AG20443 (cell line): Measurements from ENCODE around the gene CBX4.
A peak's percentile ranks its signal among the peaks of the same experiment; 100 is the strongest.

ENCODE experiments used
- DNase-seq: peaks from one replicate; pipeline ENCODE4 v3.0.0; 2012; ENCODE audit warnings: low spot score, mixed read lengths

CBX4 gene

DNA sequence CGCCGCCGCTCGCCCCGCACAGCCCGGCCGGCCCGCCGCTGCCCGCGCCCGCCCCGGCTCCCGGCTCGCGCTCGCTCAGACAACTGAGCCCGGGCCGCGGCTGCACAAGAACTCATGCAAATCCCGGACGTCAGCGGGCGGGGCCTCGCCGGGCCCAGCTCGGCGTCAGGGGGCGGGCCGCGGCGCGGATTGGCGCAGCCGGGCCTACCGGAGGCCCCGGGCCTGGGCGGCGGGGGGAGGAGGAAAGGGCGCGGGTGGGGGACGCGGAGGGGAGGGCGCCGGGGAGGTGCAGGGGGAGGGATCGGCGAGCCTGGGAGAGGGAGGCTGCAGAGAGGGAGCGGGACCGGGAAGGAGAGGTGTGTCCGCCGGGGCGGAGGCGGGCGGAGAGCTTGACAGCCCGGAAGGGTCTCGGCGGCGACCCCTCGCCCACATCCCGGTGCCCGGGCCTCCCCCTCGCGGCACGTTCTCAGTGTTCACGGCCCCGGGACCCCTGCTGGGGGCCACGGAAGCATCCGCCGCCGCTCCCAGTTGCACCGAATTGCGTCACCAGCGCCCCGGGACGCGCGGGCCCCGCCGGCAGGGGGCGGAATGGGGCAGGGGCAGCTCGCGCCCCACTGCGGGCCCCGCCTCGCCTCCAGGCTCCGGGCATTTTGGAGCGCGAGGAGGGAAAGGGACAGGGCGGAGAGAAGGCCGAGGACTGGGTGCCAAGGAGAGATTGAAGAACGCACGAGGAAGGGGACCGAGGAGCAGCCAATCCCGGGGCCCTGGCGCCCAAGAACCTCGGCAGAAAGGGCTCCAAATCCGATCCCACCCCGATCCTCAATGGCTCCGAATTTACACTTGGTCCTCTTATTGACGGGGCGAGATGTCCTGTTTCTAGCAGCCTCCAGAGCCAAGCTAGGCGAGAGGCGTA is at the start of gene CBX4:
Gene CBX4, minus strand, starts transcription at position 85 of the 913 bp plus-strand sequence. CDS start 189 bp downstream, outside the sequence.
- DNase-seq = peak; percentile 98

DNA sequence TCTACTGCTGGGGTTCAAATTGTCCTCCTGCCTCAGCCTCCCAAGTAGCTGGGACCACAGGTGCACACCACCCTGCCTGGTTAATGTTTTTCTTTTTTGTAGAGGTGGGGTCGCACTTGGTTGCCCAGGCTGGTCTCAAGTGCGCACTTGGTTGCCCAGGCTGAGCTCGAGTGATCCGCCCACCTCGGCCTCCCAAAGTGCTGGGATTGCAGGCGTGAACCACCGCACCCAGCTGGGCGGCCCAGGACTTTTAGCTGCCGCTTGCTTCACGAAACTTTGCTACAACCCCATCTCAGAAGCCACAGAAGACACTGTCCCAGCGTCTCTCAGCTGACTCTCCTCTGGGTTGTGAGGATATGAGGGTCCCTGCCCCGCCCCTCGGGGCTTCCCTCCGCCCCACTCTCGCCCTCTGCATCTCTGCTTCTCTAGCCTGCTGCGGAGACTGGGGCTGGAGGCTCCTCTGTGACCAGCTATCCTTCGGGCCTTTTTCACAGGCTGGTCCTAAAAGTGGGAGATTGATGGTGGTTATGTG is 48.8 kb upstream of the CBX4 start:
- DNase-seq = no peak

DNA sequence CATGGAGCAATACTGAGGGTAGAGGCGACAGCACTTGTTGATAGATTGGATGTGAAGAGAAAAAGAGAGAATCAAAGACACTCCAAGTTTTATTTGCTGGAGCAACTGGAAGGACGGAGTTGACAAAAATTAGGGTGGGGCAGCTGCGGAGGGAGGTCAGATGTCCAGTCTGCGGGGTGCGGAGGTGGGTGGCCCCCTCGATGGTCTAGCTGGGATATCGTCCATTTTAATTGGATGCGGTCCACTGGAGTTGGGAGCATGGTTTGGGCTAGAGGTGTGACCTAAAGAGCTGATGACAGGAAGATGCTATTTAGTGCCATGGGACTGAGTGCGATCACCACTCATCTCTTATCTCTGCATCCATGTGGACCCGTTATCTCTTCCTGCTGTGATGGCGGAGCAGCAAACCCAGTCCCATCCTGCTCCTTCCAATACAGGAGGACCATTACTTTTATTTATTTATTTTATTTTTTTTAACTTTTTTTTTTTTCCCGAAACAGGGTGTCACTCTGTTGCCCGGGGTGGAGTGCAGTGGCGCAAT is 48.3 kb upstream of the CBX4 start:
- no peak for DNase-seq

DNA sequence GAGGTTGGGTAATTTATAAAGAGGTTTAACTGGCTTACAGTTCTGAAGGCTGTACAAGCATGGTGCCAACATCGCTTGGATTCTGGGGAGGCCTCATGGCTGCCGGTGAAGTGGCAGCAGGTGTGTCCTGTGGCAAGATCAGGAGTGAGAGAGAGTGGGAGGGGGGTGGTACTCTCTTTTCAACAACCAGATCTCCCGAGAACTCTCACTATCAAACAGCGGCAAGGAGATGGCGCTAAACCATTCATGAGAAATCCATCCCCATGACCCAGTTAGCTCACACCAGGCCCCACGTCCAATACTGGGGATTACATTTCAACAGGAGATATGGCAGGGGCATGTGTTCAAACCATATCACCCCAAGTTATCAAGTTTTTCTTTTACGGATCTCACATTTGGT is 44.0 kb upstream of the CBX4 start:
- no peak for DNase-seq

DNA sequence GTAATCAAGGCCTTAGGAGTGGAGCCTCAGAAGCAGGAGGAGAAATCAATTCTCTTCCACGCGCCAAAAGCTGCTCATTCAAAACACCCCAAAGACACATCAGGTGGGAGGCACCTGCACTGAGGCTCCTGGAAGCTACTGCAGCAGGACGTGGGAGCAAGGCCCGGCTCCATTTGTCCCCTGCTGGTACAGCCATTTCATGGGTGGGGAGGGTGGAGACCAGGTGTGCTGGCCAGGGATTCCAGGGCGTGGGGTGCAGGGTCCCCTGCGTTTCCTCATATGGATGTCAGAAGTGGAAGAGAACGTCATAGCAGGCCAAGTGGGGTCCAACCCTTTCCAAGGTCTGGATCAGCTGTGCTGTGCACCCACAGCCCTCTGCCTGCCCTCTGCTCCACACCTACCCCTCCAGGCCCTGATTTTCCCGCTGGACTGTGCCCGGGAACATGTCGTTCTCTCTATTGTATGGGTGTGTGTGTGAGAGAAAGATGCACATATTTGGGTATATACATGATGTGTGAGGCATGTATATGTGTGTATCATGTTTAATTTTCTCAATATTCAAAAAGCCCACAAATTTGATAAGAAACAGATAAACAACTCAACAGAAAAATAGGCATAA is 39.2 kb upstream of the CBX4 start:
- DNase-seq = no peak

DNA sequence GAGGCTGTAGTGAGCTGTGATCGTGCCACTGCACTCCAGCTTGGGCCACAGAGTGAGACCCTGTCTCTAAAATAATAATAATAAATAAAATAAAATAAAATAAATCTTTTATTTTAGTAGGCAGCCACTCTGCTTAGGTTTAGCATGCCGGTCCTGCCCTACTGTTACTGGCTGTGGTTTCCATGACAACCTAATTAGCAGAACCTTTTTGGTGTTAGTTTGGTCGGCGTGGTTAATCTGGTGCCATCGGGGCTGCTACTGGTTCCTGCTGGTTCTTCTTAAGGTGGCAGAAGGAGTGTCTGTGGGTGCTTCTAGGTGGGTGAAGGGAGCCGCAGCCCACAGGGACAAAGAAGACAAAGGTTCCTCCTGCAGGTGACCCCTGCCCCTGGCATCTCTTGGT is 37.8 kb upstream of the CBX4 start:
- no peak for DNase-seq

GRCh38 chr17:79875511-79875910 is 36.3 kb upstream of the CBX4 start:
- no peak for DNase-seq

- peak; percentile 38 for DNase-seq
Measured at GRCh38 chr17:79874329-79874981, 35.2 kb upstream of the CBX4 start.

DNA sequence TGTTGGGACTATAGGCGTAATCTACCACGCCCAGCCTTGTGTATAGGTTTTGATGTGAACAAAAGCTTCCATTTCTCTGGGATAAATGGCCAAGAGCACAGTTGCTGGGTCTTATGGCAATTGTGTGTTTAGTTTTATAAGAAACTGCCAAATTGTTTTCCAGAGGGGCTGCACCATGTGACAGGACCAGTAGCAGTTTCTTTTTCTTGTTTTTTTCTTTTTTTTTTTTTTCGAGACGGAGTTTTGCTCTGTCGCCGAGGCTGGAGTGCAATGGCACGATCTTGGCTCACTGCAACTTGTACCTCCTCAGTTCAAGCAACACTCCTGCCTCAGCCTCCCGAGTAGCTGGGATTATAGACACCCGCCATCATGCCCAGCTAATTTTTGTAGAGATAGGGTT is 34.3 kb upstream of the CBX4 start:
- no peak for DNase-seq

DNA sequence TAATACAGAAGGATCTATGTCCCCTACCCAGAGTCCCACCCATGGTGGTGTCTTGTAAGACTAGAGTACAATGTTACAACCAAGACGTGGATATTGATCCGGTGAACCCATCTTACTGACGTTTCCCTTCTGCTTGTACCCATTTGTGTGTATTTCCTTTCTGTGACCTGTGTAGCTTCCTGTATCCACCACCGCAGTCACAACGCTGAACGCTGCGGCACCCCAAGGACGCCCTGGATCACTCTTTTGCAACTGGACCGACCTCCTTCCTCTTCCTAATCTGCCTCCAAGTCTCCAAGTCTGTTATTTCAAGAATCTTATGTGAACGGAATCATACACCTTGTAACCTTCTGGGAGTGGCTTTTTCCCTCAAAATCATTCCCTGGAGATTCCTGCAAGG is 33.5 kb upstream of the CBX4 start:
- no peak for DNase-seq

- DNase-seq = no peak
Measured at GRCh38 chr17:79871131-79871530, 31.9 kb upstream of the CBX4 start.

DNA sequence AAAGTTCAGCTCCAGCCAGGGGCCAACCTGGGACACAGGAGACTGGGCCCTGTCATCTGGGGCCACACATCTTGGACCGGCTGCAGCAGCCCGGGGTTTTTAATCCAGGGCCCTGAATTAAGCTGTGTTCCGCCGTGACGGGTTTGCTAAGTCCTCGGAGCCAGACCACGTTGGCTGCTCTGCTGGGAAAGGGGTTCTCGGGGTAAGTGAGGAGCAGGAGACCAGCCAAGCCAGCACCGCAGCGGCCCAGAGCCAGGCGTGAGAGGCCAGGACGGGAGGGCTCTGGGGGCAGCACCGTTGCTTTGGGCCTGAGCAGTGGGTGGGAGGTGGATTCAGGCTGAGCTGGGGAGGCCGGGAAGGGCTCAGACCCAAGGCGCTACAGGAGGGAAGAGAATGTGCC is 31.3 kb upstream of the CBX4 start:
- no peak for DNase-seq

DNA sequence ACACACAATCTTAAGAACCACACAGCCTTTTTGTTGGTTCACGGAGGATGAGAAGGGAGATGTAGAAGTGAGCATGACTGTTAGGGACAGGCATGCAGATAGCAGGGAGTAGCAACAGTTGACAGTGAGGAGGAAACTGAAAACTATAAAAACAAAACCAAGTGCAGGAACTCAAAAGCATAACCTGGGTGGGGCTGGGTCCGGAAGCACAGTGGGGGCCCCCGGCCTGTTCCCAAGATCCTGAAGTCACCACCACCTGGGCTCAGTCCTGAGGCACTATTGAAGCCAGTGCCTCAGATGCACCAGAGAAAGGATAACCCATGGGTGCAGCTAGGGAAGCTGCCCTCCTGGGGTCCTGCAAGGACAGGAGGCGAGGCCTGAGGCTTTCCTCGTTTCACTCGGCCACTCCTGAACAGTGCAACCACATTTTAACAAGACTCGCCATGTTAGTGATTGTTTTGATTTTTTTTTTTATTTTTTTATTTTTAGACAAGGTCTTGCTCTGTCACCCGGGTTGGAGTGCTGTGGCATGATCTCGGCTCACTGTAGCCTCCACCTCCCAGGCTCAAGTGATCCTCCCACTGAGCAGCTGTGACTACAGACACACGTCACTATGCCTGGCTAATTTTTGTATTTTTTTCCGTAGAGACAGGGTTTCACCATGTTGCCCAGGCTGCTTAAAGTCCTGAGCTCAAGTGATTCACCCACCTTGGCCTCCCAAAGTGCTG is 27.7 kb upstream of the CBX4 start:
- no peak for DNase-seq

GRCh38 chr17:79865351-79866210 is 26.3 kb upstream of the CBX4 start:
- DNase-seq = no peak

DNA sequence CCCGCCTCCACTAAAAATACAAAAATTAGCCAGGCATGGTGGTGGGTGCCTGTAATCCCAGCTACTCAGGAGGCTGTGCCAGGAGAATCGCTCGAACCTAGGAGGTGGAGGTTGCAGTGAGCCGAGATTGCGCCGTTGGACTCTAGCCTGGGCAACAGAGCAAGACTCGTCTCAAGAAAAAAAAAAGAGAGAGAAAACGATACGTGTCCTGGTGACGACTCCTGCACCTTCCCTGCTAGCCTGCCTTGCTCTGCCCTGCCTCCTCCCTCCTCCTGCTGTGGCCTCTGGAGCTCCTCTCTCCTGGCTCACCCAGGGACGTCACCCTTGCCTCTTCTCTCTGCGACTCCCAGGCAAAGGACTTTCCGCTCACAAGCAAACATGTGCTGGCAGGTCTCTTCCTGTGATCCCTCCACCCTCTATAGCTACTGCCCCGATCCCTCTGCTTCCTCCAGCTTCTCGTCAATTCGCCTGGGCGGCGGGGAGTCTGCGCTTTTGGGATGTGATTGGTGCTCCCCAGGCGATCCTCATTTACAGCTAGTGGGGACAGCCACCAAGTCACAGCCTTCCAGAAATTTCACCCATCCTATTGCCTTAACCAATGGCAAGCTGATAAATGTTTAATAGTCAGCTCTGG is 25.5 kb upstream of the CBX4 start:
- DNase-seq = no peak

DNA sequence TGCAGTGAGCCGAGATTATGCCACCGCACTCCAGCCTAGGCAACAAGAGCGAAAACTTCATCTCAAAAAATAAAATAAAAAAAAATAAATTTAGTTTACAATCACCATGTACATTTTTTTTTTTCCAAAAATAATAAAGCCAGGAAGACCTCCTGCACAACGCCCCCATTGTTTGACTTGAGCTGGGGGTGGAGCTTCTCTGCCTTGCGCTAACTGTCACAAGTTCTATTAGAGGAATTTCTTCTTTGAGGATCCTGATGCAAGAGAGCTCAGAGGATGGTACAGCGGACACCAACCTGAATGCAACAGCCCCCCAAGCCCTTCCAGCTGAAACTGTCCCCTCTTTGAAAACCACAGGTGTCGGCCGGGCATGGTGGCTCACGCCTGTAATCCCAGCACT is 24.9 kb upstream of the CBX4 start:
- no peak for DNase-seq

GRCh38 chr17:79862771-79863440 is 23.7 kb upstream of the CBX4 start:
- DNase-seq = no peak

DNA sequence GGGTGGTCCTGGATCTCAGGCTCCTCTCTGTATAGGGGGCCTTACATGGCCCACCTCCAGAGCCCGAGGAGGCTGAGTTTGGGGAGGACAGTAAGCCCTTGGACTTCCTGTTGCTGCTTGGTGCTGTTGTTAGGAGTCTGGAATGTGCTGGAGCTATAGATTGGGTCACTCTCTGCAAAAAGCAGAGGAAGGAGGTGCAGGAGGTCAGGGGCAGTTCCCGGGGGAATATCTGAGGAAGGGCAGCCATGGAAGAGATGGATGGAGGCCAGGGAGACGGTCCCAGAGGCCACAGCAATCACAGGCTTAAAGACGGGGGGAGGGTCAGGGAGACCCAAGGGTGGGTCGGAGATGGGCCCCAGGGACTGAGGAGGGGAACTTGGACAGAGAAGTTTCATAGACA is 23.0 kb upstream of the CBX4 start:
- no peak for DNase-seq

DNA sequence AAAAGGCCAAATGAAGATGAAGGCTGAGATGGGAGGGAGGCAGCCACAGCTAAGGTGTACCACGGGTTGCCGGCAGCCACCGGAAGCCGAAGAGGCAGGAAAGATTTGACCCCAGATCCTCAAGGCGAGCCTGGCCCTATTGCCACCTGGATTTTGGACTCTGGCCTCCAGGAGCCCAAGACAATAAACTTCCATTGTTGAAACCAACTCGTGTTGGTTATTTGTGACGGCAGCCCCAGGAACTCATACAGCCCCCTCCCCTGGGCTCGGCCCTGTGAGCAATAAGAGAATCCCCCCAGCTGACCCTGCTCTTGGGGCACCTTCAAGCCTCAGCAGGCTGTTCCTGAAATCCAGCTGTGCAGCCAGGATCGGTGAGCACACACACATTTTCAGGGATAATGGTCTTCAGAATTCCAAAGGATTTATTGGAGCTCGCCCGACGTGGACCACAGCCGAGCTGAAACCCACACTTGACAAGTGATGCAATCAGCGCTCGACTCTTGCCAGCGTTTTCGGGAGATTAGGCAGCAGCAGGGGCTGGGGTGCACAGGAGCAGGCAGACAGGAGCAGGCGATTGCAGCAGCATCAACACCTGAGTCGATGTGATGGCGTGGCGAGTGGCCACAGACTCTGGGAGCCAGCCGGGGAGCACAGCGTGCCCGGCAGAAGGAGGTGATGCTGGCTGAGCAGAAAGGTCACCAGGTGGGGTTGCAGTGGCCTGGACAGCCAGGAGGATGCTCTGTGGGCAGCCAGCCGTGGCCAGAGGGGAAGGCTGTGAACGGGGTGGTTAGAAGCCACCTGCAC is 22.4 kb upstream of the CBX4 start:
- peak; percentile 18 for DNase-seq
